ENCODE results near the gene LEF1.

GRCh38 chr4:108029731-108030130, 139.0 kb downstream of the LEF1 start:
- no peak for TF ChIP-seq CTCF (IDR thresholded peaks at IDR 0.05)
- TF ChIP-seq POLR2A (IDR thresholded peaks at IDR 0.05), result no peak

Measured in heart left ventricle (tissue), 13 donors.